HepG2 (cell line): ENCODE measurements around the gene RARA. TPM values are rescaled to one million over a fixed set of nuclear protein-coding genes. Genes with fewer than 3 reads are reported as not detected.
A peak's percentile ranks its signal among the peaks of the same experiment; 100 is the strongest.

Source experiments
- FOXC1 ChIP-seq: sonication (generic); formaldehyde crosslinking; IDR thresholded peaks from 2 replicates; pipeline ENCODE4 v1.8.0; 2022; ENCODE audit warnings: mild to moderate bottlenecking, missing genetic modification reagents, borderline replicate concordance
- GFI1 ChIP-seq: sonication (generic); formaldehyde crosslinking; IDR thresholded peaks from 2 replicates; pipeline ENCODE4 v1.5.0; 2020; ENCODE audit warnings: missing genetic modification reagents, mild to moderate bottlenecking, borderline replicate concordance
- KLF9 ChIP-seq: IDR thresholded peaks from 2 replicates; pipeline ENCODE4 v1.6.1; 2016; ENCODE audit warnings: low read depth
- MAF1 ChIP-seq: sonication (generic); formaldehyde crosslinking; IDR thresholded peaks from 2 replicates; pipeline ENCODE4 v1.5.0; 2020; ENCODE audit warnings: missing genetic modification reagents, borderline replicate concordance
- NFKB2 ChIP-seq: sonication (generic); formaldehyde crosslinking; IDR thresholded peaks from 2 replicates; pipeline ENCODE4 v1.4.0; 2020; ENCODE audit warnings: missing genetic modification reagents, borderline replicate concordance
- PRPF4 ChIP-seq: fragments of 200-400 bp; formaldehyde crosslinking; IDR thresholded peaks from 2 replicates; pipeline ENCODE4 v1.6.1; 2016; ENCODE audit warnings: low read length, low read depth; ENCODE audit not compliant: poor library complexity, severe bottlenecking
- THAP8 ChIP-seq: sonication (generic); formaldehyde crosslinking; IDR thresholded peaks from 2 replicates; pipeline ENCODE4 v1.5.1; 2020; ENCODE audit warnings: missing genetic modification reagents, mild to moderate bottlenecking, borderline replicate concordance
- ZNF724P ChIP-seq: sonication (generic); formaldehyde crosslinking; IDR thresholded peaks from 2 replicates; pipeline ENCODE4 v1.8.0; 2022; ENCODE audit warnings: missing genetic modification reagents, borderline replicate concordance
- ZSCAN20 ChIP-seq: sonication (generic); formaldehyde crosslinking; IDR thresholded peaks from 2 replicates; pipeline ENCODE4 v1.4.0; 2020; ENCODE audit warnings: missing genetic modification reagents, mild to moderate bottlenecking, borderline replicate concordance
- polyA plus RNA-seq, 8 experiments: library from polyadenylated mRNA; depleted of rRNA in 3 of 8; stranded (reverse) in 7 of 8; unstranded in 1 of 8; fragments of >200 nt; fragmentation: Illumina TruSeq in 4 of 8; extraction: Trizol in 4 of 8; gene quantifications; 2 replicates each; pipeline versions ENCODE4 v1.2.1 to v1.2.3, GENCODE V29; 2011 to 2016; ENCODE audit warnings: low read depth in 4 of 8, missing spikeins in 1 of 8, mixed read lengths in 1 of 8; ENCODE audit not compliant: insufficient read depth in 1 of 8
- total RNA-seq, 5 experiments: library from RNA; depleted of rRNA; stranded (reverse); fragments of >200 nt; fragmentation: Illumina TruSeq; extraction: Trizol; gene quantifications; 2 replicates each; pipeline ENCODE4 v1.2.3, GENCODE V29; 2016; ENCODE audit warnings: low read depth in 1 of 5
- TF ChIP-seq, protein P1 (sequence below): sonication (generic); formaldehyde crosslinking; IDR thresholded peaks from 2 replicates; pipeline ENCODE4 v1.4.0; 2020; ENCODE audit warnings: missing genetic modification reagents, mild to moderate bottlenecking, borderline replicate concordance
- TF ChIP-seq, protein P2 (sequence below): sonication (generic); formaldehyde crosslinking; IDR thresholded peaks from 2 replicates; pipeline ENCODE4 v1.5.0; 2020; ENCODE audit warnings: mild to moderate bottlenecking, missing genetic modification reagents, borderline replicate concordance
- TF ChIP-seq, protein P3 (sequence below): sonication (generic); formaldehyde crosslinking; IDR thresholded peaks from 2 replicates; pipeline ENCODE4 v1.5.0; 2020; ENCODE audit warnings: mild to moderate bottlenecking, missing genetic modification reagents
- TF ChIP-seq, protein P4 (sequence below): sonication (generic); formaldehyde crosslinking; IDR thresholded peaks from 2 replicates; pipeline ENCODE4 v1.5.0; 2020; ENCODE audit warnings: mild to moderate bottlenecking, missing genetic modification reagents

Gene RARA
- total and polyA plus RNA-seq, 2 of the 13 experiments (the other 11 are each of a cell fraction or from before 2014, with no cell fraction given) = 6.4 to 8.6 TPM

DNA sequence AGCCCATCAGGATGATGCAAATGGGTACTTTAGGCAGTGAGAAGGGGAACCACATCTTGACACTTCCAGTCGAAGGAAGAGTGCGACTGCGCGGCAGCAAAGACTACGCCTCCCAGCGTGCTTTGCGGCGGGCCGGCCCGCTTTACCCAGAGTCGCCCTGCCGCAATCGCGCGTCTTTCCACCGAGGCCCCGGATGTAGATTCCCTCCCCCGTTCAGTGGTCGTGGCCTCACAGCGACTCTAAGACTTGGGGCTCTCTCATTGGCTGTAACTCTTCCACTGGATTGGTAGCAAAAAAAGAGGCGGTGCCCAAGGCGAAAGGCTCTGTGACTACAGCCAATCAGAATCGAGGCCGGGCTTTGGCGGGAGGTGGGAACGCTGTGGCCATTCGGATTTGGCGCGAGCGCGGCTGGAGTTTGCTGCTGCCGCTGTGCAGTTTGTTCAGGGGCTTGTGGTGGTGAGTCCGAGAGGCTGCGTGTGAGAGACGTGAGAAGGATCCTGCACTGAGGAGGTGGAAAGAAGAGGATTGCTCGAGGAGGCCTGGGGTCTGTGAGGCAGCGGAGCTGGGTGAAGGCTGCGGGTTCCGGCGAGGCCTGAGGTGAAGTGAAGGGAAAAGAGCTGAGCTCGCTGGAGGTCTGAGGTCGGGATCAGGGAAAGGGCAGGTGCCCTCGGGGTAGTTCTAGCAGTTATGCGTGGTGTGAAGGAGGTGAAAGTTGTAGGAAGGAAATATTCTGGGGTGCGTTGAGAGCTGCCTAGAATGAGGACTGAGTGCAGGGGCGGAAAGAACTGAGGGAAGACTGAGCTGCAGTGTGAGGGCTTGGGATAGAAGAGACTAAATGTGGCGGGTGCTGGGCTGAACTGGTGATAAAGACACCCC, 21.2 kb upstream of the RARA start, which contains the start of gene CDC6 (continued):
- TF ChIP-seq, protein P1, sequence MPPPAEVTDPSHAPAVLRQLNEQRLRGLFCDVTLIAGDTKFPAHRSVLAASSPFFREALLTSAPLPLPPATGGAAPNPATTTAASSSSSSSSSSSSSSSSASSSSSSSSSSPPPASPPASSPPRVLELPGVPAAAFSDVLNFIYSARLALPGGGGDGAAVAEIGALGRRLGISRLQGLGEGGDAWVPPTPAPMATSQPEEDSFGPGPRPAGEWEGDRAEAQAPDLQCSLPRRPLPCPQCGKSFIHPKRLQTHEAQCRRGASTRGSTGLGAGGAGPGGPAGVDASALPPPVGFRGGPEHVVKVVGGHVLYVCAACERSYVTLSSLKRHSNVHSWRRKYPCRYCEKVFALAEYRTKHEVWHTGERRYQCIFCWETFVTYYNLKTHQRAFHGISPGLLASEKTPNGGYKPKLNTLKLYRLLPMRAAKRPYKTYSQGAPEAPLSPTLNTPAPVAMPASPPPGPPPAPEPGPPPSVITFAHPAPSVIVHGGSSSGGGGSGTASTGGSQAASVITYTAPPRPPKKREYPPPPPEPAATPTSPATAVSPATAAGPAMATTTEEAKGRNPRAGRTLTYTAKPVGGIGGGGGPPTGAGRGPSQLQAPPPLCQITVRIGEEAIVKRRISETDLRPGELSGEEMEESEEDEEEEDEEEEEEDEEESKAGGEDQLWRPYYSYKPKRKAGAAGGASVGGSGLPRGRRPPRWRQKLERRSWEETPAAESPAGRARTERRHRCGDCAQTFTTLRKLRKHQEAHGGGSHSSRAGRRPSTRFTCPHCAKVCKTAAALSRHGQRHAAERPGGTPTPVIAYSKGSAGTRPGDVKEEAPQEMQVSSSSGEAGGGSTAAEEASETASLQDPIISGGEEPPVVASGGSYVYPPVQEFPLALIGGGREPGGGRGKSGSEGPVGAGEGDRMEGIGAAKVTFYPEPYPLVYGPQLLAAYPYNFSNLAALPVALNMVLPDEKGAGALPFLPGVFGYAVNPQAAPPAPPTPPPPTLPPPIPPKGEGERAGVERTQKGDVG = peak; percentile 78; the same call in 1 of the 2 replicates
- TF ChIP-seq KLF9 (CRISPR knock-in tag) = peak; percentile 91
- no peak for TF ChIP-seq THAP8 (CRISPR knock-in tag)
- peak; percentile 92; the same call in 1 of the 2 replicates for TF ChIP-seq NFKB2
- peak; percentile 56 for TF ChIP-seq GFI1 (CRISPR knock-in tag)
- TF ChIP-seq, protein P2, sequence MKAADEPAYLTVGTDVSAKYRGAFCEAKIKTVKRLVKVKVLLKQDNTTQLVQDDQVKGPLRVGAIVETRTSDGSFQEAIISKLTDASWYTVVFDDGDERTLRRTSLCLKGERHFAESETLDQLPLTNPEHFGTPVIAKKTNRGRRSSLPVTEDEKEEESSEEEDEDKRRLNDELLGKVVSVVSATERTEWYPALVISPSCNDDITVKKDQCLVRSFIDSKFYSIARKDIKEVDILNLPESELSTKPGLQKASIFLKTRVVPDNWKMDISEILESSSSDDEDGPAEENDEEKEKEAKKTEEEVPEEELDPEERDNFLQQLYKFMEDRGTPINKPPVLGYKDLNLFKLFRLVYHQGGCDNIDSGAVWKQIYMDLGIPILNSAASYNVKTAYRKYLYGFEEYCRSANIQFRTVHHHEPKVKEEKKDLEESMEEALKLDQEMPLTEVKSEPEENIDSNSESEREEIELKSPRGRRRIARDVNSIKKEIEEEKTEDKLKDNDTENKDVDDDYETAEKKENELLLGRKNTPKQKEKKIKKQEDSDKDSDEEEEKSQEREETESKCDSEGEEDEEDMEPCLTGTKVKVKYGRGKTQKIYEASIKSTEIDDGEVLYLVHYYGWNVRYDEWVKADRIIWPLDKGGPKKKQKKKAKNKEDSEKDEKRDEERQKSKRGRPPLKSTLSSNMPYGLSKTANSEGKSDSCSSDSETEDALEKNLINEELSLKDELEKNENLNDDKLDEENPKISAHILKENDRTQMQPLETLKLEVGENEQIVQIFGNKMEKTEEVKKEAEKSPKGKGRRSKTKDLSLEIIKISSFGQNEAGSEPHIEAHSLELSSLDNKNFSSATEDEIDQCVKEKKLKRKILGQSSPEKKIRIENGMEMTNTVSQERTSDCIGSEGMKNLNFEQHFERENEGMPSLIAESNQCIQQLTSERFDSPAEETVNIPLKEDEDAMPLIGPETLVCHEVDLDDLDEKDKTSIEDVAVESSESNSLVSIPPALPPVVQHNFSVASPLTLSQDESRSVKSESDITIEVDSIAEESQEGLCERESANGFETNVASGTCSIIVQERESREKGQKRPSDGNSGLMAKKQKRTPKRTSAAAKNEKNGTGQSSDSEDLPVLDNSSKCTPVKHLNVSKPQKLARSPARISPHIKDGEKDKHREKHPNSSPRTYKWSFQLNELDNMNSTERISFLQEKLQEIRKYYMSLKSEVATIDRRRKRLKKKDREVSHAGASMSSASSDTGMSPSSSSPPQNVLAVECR = peak; percentile 100
- TF ChIP-seq PRPF4 = no peak
- TF ChIP-seq, protein P3, sequence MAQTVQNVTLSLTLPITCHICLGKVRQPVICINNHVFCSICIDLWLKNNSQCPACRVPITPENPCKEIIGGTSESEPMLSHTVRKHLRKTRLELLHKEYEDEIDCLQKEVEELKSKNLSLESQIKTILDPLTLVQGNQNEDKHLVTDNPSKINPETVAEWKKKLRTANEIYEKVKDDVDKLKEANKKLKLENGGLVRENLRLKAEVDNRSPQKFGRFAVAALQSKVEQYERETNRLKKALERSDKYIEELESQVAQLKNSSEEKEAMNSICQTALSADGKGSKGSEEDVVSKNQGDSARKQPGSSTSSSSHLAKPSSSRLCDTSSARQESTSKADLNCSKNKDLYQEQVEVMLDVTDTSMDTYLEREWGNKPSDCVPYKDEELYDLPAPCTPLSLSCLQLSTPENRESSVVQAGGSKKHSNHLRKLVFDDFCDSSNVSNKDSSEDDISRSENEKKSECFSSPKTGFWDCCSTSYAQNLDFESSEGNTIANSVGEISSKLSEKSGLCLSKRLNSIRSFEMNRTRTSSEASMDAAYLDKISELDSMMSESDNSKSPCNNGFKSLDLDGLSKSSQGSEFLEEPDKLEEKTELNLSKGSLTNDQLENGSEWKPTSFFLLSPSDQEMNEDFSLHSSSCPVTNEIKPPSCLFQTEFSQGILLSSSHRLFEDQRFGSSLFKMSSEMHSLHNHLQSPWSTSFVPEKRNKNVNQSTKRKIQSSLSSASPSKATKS (CRISPR knock-in tag) = no peak
- TF ChIP-seq MAF1 (CRISPR knock-in tag) = no peak
- no peak; the same call in 1 of the 2 replicates for TF ChIP-seq FOXC1
- TF ChIP-seq, protein P4, sequence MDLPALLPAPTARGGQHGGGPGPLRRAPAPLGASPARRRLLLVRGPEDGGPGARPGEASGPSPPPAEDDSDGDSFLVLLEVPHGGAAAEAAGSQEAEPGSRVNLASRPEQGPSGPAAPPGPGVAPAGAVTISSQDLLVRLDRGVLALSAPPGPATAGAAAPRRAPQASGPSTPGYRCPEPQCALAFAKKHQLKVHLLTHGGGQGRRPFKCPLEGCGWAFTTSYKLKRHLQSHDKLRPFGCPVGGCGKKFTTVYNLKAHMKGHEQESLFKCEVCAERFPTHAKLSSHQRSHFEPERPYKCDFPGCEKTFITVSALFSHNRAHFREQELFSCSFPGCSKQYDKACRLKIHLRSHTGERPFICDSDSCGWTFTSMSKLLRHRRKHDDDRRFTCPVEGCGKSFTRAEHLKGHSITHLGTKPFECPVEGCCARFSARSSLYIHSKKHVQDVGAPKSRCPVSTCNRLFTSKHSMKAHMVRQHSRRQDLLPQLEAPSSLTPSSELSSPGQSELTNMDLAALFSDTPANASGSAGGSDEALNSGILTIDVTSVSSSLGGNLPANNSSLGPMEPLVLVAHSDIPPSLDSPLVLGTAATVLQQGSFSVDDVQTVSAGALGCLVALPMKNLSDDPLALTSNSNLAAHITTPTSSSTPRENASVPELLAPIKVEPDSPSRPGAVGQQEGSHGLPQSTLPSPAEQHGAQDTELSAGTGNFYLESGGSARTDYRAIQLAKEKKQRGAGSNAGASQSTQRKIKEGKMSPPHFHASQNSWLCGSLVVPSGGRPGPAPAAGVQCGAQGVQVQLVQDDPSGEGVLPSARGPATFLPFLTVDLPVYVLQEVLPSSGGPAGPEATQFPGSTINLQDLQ (CRISPR knock-in tag) = no peak
- no peak for TF ChIP-seq ZSCAN20 (CRISPR knock-in tag)
- TF ChIP-seq ZNF724P = peak; percentile 97
